GM13977 (cell line): ENCODE results near the gene JMJD1C.
"Not testable (repeated sequence)": the region's sequence is repeated elsewhere in the genome, so short reads cannot be mapped to it uniquely, and the experiment has no call there.

Experiments used
- DNase-seq: peaks from one replicate; pipeline ENCODE4 v3.0.0; 2012; ENCODE audit warnings: low spot score
- CTCF ChIP-seq: IDR thresholded peaks from 2 replicates; pipeline ENCODE4 v1.5.1; 2012; ENCODE audit warnings: mild to moderate bottlenecking, control low read depth; ENCODE audit not compliant: insufficient read depth; ENCODE audit errors: extremely low read depth, missing control alignments
- in situ Hi-C: fragments of 300-500 bp; cut with MboI; formaldehyde crosslinking; loops from one replicate; pipeline ENCODE4 v1.12.0; 2022; ENCODE audit warnings: low sequenced_read_pairs, low pct_unique_long_range_greater_than_20kb, mixed read lengths, inconsistent platforms; ENCODE audit not compliant: unreplicated experiment

The JMJD1C gene

DNA sequence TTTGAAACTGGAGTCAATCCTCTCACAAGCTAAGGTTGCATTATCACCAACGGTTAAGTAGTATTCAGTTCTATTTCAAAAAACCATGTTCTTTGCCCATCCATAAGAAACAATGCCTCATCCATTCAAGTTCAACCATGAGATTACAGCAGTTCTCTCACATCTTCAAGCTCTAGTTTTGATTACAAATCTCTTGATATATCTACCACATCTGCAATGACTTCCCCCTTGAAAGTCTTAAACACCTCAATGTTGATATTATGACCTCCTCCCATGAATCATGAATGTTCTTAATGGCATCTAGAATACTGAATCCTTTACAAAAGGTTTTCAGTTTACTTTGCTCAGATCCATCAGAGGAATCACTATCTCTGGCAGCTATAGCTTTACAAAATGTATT lies 81.8 kb downstream of the JMJD1C start:
- in situ Hi-C loops, result no loop called here
- TF ChIP-seq CTCF, result no peak
- no peak for DNase-seq

DNA sequence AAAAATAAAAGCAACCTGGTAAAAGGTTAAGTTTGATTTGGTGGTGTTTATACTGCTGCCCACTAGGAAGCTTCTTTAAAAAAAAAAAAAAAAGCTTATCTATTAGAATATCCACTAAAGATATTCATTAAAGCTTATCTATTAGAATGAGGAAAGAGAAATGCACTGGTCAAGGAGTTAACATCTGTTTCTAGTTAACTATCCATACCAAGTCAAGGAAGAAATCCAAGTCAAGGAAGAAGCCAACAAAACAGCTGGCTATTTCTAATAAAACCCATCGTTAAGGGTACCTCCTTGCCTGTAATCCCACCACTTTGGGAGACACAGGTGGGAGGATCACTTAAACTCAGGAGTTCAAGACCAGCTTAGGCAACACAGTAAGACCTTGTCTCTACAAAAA lies 82.6 kb downstream of the JMJD1C start:
- DNase-seq, result no peak
- in situ Hi-C loops, result no loop called here
- no peak for TF ChIP-seq CTCF

GRCh38 chr10:63382066-63382465 lies 83.7 kb downstream of the JMJD1C start:
- no peak for TF ChIP-seq CTCF
- DNase-seq, result no peak
- in situ Hi-C loops, result no loop called here

GRCh38 chr10:63377305-63377661 lies 88.5 kb downstream of the JMJD1C start:
- DNase-seq, in situ Hi-C loops: not testable (repeated sequence)

GRCh38 chr10:63376560-63377304 lies 89.0 kb downstream of the JMJD1C start:
- DNase-seq, result peak; percentile 45
- TF ChIP-seq CTCF, result no peak
- in situ Hi-C loops, result no loop called here

DNA sequence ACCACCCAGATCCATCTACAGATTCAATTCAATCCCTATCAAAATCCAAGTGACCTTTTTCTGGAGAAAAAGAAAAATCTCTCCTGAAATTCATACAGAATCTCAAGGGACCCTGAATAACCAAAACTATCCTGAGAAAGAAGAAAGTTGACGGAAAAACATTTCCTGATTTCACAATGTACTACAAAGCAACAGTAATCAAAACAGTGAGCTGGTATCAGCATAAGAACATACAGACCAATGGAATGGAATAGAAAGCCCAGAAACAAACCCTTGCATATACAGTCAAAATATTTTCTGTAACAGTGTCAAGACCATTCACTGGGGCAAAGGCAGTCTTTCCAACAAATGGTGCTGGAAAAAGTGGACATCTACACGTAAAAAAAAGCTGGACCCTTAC lies 89.9 kb downstream of the JMJD1C start:
- no peak for TF ChIP-seq CTCF
- DNase-seq, result no peak
- in situ Hi-C loops, result no loop called here

GRCh38 chr10:63375458-63375857 lies 90.3 kb downstream of the JMJD1C start:
- in situ Hi-C loops, result no loop called here
- no peak for TF ChIP-seq CTCF
- no peak for DNase-seq
